DMS153 treated with DMSO at 0.1 percent for 48 hours (cell line): Measurements from ENCODE around the gene HLA-F.

Experiments used
- DNase-seq: peaks from one replicate; lab custom pipeline; 2025; ENCODE audit not compliant: unreplicated experiment; lab: John Stamatoyannopoulos, UW

The HLA-F gene

GRCh38 chr6:29723262-29723665, at the start of gene HLA-F:
Gene HLA-F, plus strand, starts transcription at chr6:29723434. Its CDS starts 30 bp downstream, at chr6:29723464.
- peak; percentile 45 for DNase-seq

- no peak for DNase-seq
Observed at GRCh38 chr6:29674008-29674407, 49.2 kb upstream of the HLA-F start.

- no peak for DNase-seq
Observed at GRCh38 chr6:29675561-29675960, 47.7 kb upstream of the HLA-F start.

GRCh38 chr6:29676981-29677601, 46.1 kb upstream of the HLA-F start:
- no peak for DNase-seq

- no peak for DNase-seq
Observed at GRCh38 chr6:29678114-29678513, 45.1 kb upstream of the HLA-F start.

GRCh38 chr6:29679962-29680361, 43.3 kb upstream of the HLA-F start:
- no peak for DNase-seq

- DNase-seq: no peak
Observed at GRCh38 chr6:29680416-29680815, 42.8 kb upstream of the HLA-F start.

- no peak for DNase-seq
Observed at GRCh38 chr6:29680904-29681303, 42.3 kb upstream of the HLA-F start, which contains the start of gene ZFP57. Gene ZFP57, minus strand, starts transcription at chr6:29681152. Its CDS starts 4,149 bp downstream, at chr6:29677003.

GRCh38 chr6:29681811-29682210, 41.4 kb upstream of the HLA-F start:
- no peak for DNase-seq

GRCh38 chr6:29685718-29686326, 37.4 kb upstream of the HLA-F start:
- DNase-seq: no peak

GRCh38 chr6:29694637-29695036, 28.6 kb upstream of the HLA-F start:
- DNase-seq: no peak

GRCh38 chr6:29696147-29697125, 26.8 kb upstream of the HLA-F start:
- no peak for DNase-seq

GRCh38 chr6:29702519-29703103, 20.6 kb upstream of the HLA-F start:
- DNase-seq: no peak

- peak; percentile 14 for DNase-seq
Observed at GRCh38 chr6:29705389-29706231, 17.6 kb upstream of the HLA-F start.

- no peak for DNase-seq
Observed at GRCh38 chr6:29708432-29709179, 14.6 kb upstream of the HLA-F start.

- no peak for DNase-seq
Observed at GRCh38 chr6:29709188-29709587, 14.0 kb upstream of the HLA-F start.

- DNase-seq: no peak
Observed at GRCh38 chr6:29710281-29710941, 12.8 kb upstream of the HLA-F start.

GRCh38 chr6:29720863-29721262, 2.4 kb upstream of the HLA-F start:
- DNase-seq: no peak
